ENCODE results near the gene HEATR5B. TPM values are rescaled to one million over a fixed set of nuclear protein-coding genes. Genes with fewer than 3 reads are reported as not detected.

HEATR5B gene
- total RNA-seq, 4 donors from 2014 or later = 15.8 to 34.5 (median 23.1) TPM

DNA sequence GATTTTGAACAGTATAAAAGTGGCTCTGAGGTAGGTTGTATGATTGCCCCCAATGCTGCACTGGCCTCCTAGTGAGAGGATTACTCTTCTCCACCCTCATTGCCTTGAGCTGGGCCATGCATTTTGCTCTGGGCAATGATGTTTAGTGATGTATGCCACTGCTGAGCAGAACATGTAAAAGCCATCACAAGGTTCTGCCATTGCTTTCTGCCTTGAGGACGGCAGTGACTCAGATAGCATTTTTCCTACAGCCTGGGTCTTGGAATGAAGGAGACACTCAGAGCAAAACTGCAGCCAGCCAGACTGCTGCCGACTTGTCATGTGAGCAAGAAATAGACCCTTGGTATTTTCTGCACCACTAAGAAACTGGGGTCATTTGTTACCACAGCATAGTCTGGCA lies 27.8 kb upstream of the HEATR5B start:
- intact Hi-C loops (cut with DNase I) = no loop called here
- DNase-seq = no peak
- H3K9me3 ChIP-seq = no peaks in the 10 kb centered on the region
- WGBS, 2 donors = 100% methylated on average over 1 to 2 of the region's 2 CpGs
- H3K27ac ChIP-seq = no peak overlapping the region
- TF ChIP-seq, protein P1, sequence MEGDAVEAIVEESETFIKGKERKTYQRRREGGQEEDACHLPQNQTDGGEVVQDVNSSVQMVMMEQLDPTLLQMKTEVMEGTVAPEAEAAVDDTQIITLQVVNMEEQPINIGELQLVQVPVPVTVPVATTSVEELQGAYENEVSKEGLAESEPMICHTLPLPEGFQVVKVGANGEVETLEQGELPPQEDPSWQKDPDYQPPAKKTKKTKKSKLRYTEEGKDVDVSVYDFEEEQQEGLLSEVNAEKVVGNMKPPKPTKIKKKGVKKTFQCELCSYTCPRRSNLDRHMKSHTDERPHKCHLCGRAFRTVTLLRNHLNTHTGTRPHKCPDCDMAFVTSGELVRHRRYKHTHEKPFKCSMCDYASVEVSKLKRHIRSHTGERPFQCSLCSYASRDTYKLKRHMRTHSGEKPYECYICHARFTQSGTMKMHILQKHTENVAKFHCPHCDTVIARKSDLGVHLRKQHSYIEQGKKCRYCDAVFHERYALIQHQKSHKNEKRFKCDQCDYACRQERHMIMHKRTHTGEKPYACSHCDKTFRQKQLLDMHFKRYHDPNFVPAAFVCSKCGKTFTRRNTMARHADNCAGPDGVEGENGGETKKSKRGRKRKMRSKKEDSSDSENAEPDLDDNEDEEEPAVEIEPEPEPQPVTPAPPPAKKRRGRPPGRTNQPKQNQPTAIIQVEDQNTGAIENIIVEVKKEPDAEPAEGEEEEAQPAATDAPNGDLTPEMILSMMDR (IDR thresholded peaks at IDR 0.05) = no peak
- no peak for TF ChIP-seq POLR2A (IDR thresholded peaks at IDR 0.05)
- H3K36me3 ChIP-seq = peaks cover 8 to 76% (median 8%) of the 10 kb centered on the region in 3 donors
- H3K4me1 ChIP-seq = peaks cover 0 to 5% (median 0%) of the 10 kb centered on the region in 3 donors
- no peak overlapping the region for H3K4me3 ChIP-seq
- no peaks in the 10 kb centered on the region for H3K27me3 ChIP-seq

DNA sequence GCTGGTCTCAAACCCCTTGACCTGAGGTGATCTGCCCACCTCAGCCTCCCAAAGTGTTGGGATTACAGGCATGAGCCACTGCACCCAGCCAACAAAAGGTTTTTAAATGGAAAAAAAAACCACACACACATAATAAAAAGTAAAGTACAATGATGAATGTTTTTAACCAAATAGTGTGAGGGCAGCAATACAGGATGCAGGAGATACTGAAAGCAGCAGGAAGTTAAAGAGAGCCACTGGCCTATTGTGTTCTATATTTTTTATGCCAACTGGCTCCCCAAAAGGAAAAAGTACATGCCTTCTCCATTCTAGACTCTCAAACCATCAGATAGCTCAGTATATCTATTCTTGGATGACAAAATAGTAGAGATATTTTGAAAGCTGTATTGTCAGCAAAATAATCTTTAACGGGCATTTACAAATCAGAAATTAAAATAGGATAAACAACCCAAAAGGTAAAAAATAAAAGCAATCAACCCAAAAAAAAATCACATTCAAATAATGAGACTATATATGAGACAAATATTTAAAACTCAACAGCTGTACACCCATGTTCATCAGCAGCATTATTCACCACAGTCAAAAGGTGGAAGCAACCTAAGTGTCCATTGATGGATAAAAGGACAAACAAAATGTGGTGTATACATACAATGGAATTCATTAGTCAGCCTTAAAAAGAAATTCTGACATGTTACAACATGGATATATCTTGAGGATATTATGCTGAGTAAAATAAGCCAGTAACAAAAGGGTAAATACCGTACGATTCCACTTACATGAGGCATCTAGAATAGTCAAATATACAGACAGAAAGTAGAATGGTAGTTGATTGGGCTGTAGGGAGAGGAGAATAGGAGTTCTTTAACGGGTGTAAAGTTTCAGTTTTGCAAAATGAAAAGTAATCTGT lies 26.4 kb upstream of the HEATR5B start:
- DNase-seq = no peak
- H3K9me3 ChIP-seq = no peaks in the 10 kb centered on the region
- H3K27ac ChIP-seq = no peak overlapping the region
- peaks cover 0 to 76% (median 14%) of the 10 kb centered on the region in 3 donors for H3K36me3 ChIP-seq
- intact Hi-C loops (cut with DNase I) = no loop called here
- WGBS, 2 donors = 52 to 64% methylated on average over 4 of the region's 4 CpGs
- H3K4me3 ChIP-seq = no peak overlapping the region
- TF ChIP-seq, protein P1 (IDR thresholded peaks at IDR 0.05) = no peak
- no peak for TF ChIP-seq POLR2A (IDR thresholded peaks at IDR 0.05)
- H3K27me3 ChIP-seq = no peaks in the 10 kb centered on the region
- H3K4me1 ChIP-seq = peaks cover 0 to 5% (median 0%) of the 10 kb centered on the region in 3 donors

DNA sequence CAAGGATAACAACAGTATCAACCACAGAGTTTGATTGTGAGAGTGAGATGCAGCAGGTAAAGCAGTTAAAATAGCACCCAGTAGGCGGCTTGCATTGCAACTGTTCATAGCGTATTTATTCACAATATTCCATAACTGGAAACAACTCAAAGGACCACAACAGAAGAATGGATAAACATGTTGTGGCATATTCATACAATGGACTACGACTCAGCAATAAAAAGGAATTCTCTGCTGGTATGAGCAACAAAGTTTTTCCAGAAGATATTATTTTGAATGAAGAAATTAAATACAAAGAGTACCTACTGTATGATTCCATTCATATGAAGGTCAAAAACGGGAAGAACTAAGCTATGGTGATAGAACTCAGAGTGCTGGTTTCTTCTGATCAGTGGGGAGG lies 25.4 kb upstream of the HEATR5B start:
- peaks cover 0 to 79% (median 14%) of the 10 kb centered on the region in 3 donors for H3K36me3 ChIP-seq
- H3K27me3 ChIP-seq = no peaks in the 10 kb centered on the region
- no peak for DNase-seq
- TF ChIP-seq POLR2A (IDR thresholded peaks at IDR 0.05) = no peak
- TF ChIP-seq, protein P1 (IDR thresholded peaks at IDR 0.05) = no peak
- H3K4me1 ChIP-seq = peaks cover 0 to 5% (median 0%) of the 10 kb centered on the region in 3 donors
- 84 to 90% methylated on average over 4 of the region's 4 CpGs for WGBS, 2 donors
- intact Hi-C loops (cut with DNase I) = no loop called here
- H3K27ac ChIP-seq = no peak overlapping the region
- H3K4me3 ChIP-seq = no peak overlapping the region
- no peaks in the 10 kb centered on the region for H3K9me3 ChIP-seq

DNA sequence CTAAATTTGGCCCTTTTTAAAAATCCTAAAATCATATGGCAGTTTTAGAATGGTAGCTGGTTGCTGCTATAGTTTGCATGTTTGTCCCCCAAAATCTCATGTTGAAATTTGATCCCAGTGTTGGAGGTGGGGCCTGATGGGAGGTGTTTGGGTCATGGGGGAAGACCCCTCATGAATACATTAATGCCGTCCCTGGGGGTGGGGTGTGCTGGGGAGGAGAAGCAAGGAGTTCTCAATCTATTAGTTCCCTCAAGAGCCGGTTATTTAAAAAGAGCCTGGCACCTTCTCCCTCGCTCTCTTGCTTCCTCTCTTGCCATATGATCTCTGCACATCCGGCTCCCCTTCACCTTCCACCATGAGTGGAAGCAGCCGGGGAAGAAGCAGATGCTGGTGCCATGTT lies 21.0 kb upstream of the HEATR5B start:
- WGBS, 2 donors = 82 to 88% methylated on average over 5 of the region's 5 CpGs
- intact Hi-C loops (cut with DNase I) = no loop called here
- H3K27ac ChIP-seq = no peak overlapping the region
- no peaks in the 10 kb centered on the region for H3K9me3 ChIP-seq
- TF ChIP-seq, protein P1 (IDR thresholded peaks at IDR 0.05) = no peak
- TF ChIP-seq POLR2A (IDR thresholded peaks at IDR 0.05) = no peak
- H3K4me3 ChIP-seq = no peak overlapping the region
- H3K36me3 ChIP-seq = peaks cover 0 to 96% (median 21%) of the 10 kb centered on the region in 3 donors
- no peaks in the 10 kb centered on the region for H3K27me3 ChIP-seq
- DNase-seq = no peak
- no peaks in the 10 kb centered on the region for H3K4me1 ChIP-seq

DNA sequence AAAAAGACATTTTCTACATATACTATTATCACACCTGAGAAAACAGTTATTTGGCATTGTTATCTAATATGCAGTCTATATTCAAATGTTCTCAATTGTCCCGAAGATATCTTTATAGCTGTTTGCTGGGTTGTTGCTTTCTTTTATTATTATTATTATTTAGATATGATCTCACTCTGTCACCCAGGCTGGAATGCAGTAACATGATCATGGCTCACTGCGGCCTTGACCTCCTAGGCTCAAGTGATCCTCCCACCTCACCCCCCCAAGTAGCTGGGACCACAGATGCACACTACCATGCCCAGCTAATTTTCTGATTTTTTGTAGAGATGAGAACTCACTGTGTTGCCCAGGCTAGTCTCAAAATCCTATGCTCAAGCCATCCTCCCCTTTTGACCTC lies 20.0 kb upstream of the HEATR5B start:
- TF ChIP-seq, protein P1 (IDR thresholded peaks at IDR 0.05) = no peak
- no peak for TF ChIP-seq POLR2A (IDR thresholded peaks at IDR 0.05)
- no peak overlapping the region for H3K27ac ChIP-seq
- no peak for DNase-seq
- 93 to 98% methylated on average over 2 of the region's 2 CpGs for WGBS, 2 donors
- no peaks in the 10 kb centered on the region for H3K4me1 ChIP-seq
- H3K4me3 ChIP-seq = no peak overlapping the region
- H3K27me3 ChIP-seq = no peaks in the 10 kb centered on the region
- peaks cover 0 to 98% (median 21%) of the 10 kb centered on the region in 3 donors for H3K36me3 ChIP-seq
- no peaks in the 10 kb centered on the region for H3K9me3 ChIP-seq
- intact Hi-C loops (cut with DNase I) = no loop called here
